Neuronal stem cell (in vitro differentiated cells): ENCODE results near the gene ABHD5.

Source experiments
- DNase-seq: peaks from one replicate; pipeline ENCODE4 v3.0.0-alpha.2; 2013; ENCODE audit warnings: low spot score
- H2AFZ ChIP-seq: one replicate; pipeline ENCODE4 v1.6.1; 2013; ENCODE audit warnings: mild to moderate bottlenecking, low read length, inconsistent platforms
- H2AK5ac ChIP-seq: 2 replicates; pipeline ENCODE4 v1.6.1; 2013; ENCODE audit warnings: low read depth, mild to moderate bottlenecking, inconsistent platforms, low read length, moderate library complexity, mixed read lengths
- H2BK120ac ChIP-seq: 2 replicates; pipeline ENCODE4 v1.6.1; 2013; ENCODE audit warnings: low read depth, mild to moderate bottlenecking, inconsistent platforms, low read length, moderate library complexity, mixed read lengths
- H2BK12ac ChIP-seq: one replicate; pipeline ENCODE4 v1.6.1; 2013; ENCODE audit warnings: low read length, inconsistent platforms
- H2BK15ac ChIP-seq: 2 replicates; pipeline ENCODE4 v1.6.1; 2013; ENCODE audit warnings: mild to moderate bottlenecking, low read length, inconsistent platforms, mixed read lengths
- H2BK5ac ChIP-seq: one replicate; pipeline ENCODE4 v1.6.1; 2013; ENCODE audit warnings: inconsistent platforms, mild to moderate bottlenecking, low read length, moderate library complexity
- H3K14ac ChIP-seq: one replicate; pipeline ENCODE4 v1.6.1; 2013; ENCODE audit warnings: low read length, inconsistent platforms
- H3K18ac ChIP-seq: 2 replicates; pipeline ENCODE4 v1.6.1; 2013; ENCODE audit warnings: low read length, inconsistent platforms
- H3K23ac ChIP-seq: 2 replicates; pipeline ENCODE4 v1.6.1; 2013; ENCODE audit warnings: low read depth, mild to moderate bottlenecking, mixed read lengths, low read length, inconsistent platforms; ENCODE audit not compliant: poor library complexity
- H3K27ac ChIP-seq: replicated peaks from 3 replicates; pipeline ENCODE4 v1.5.1; 2013; ENCODE audit warnings: low read length, inconsistent platforms
- H3K27me3 ChIP-seq, 3 experiments: 2 replicates each; pipeline ENCODE4 v1.6.1; 2013; ENCODE audit warnings: low read length in 3 of 3, mild to moderate bottlenecking in 2 of 3, inconsistent platforms in 1 of 3, low read depth in 1 of 3, mixed read lengths in 1 of 3, moderate library complexity in 1 of 3; ENCODE audit not compliant: control insufficient read depth in 3 of 3, insufficient read depth in 3 of 3
- H3K36me3 ChIP-seq, 2 donors: replicated peaks in 1 of 2; 2 replicates each; pipeline ENCODE4 v1.6.1; 2013; ENCODE audit warnings: low read length in 2 of 2; ENCODE audit not compliant: control insufficient read depth in 2 of 2, insufficient read depth in 2 of 2
- H3K4ac ChIP-seq: 2 replicates; pipeline ENCODE4 v1.6.1; 2013; ENCODE audit warnings: inconsistent platforms, mild to moderate bottlenecking, low read length, moderate library complexity
- H3K4me1 ChIP-seq, 2 donors: 1 replicate in 1 of 2; 2 replicates in 1 of 2; pipeline ENCODE4 v1.6.1; 2013; ENCODE audit warnings: low read length in 2 of 2, low read depth in 1 of 2; ENCODE audit not compliant: control insufficient read depth in 2 of 2, insufficient read depth in 1 of 2
- H3K4me2 ChIP-seq: one replicate; pipeline ENCODE4 v1.6.1; 2013; ENCODE audit warnings: mild to moderate bottlenecking, low read length, inconsistent platforms; ENCODE audit not compliant: insufficient read depth, poor library complexity, severe bottlenecking
- H3K4me3 ChIP-seq, 2 donors: 2 replicates each; pipeline ENCODE4 v1.5.1; 2013; ENCODE audit warnings: low read length in 2 of 2, mild to moderate bottlenecking in 2 of 2, inconsistent platforms in 1 of 2, moderate library complexity in 1 of 2
- H3K79me1 ChIP-seq: one replicate; pipeline ENCODE4 v1.6.1; 2013; ENCODE audit warnings: low read depth, mild to moderate bottlenecking, inconsistent platforms, low read length, moderate library complexity
- H3K9ac ChIP-seq: one replicate; pipeline ENCODE4 v1.6.1; 2013; ENCODE audit warnings: mild to moderate bottlenecking, low read depth, low read length, inconsistent platforms; ENCODE audit not compliant: poor library complexity
- H3K9me3 ChIP-seq, 2 donors: replicated peaks in 1 of 2; 2 replicates each; pipeline versions ENCODE3 to v1.6.1; 2013; ENCODE audit warnings: low read length in 2 of 2, mild to moderate bottlenecking in 2 of 2, inconsistent platforms in 1 of 2, low read depth in 1 of 2, mixed read lengths in 1 of 2, moderate library complexity in 1 of 2; ENCODE audit not compliant: control insufficient read depth in 2 of 2, insufficient read depth in 1 of 2
- H4K8ac ChIP-seq: one replicate; pipeline ENCODE4 v1.6.1; 2013; ENCODE audit warnings: low read depth, mild to moderate bottlenecking, inconsistent platforms, low read length, moderate library complexity
- H4K91ac ChIP-seq: one replicate; pipeline ENCODE4 v1.6.1; 2013; ENCODE audit warnings: low read length, low read depth, mild to moderate bottlenecking, inconsistent platforms; ENCODE audit not compliant: poor library complexity
- WGBS, 2 donors: extraction: QIAGEN DNeasy Blood & Tissue Kit; methylation state at CpG; one replicate each; pipeline ENCODE4 v1.1.7; 2013; ENCODE audit warnings: missing lambda C conversion rate in 2 of 2, mixed read lengths in 1 of 2; ENCODE audit not compliant: insufficient read length in 2 of 2, insufficient replicate concordance in 1 of 2; ENCODE audit errors: extremely low coverage in 2 of 2; 5-methylcytosine and 5-hydroxymethylcytosine counted together

ABHD5 gene

GRCh38 chr3:43704697-43705096 is 14.0 kb downstream of the ABHD5 start:
- Histone ChIP-seq H4K8ac (no peak overlapping the region), H3K27ac (no peak overlapping the region), H3K4me2 (no peak overlapping the region), H4K91ac (no peak overlapping the region), H3K79me1 (no peaks in the 10 kb centered on the region), H2BK12ac (no peak overlapping the region), H3K27me3 (no peaks in the 10 kb centered on the region), H3K9me3 (no peaks in the 10 kb centered on the region), H3K4me3 (no peak overlapping the region), H3K9ac (no peak overlapping the region), H3K4ac (no peak overlapping the region), H2AK5ac (no peak overlapping the region), H3K4me1 (no peaks in the 10 kb centered on the region), H3K36me3 (peaks cover 0 to 24% of the 10 kb centered on the region in 2 donors), H2BK15ac (no peak overlapping the region), H2BK120ac (no peak overlapping the region), H2AFZ (no peak overlapping the region), H2BK5ac (no peak overlapping the region), H3K18ac (no peak overlapping the region), H3K23ac (no peak overlapping the region), H3K14ac (no peak overlapping the region)
- DNase-seq: no peak

GRCh38 chr3:43706342-43706741 is 15.6 kb downstream of the ABHD5 start:
- Histone ChIP-seq H2BK120ac (no peak overlapping the region), H2AK5ac (no peak overlapping the region), H4K8ac (no peak overlapping the region), H3K23ac (no peak overlapping the region), H3K79me1 (no peaks in the 10 kb centered on the region), H3K4me3 (no peak overlapping the region), H3K36me3 (peaks cover 0 to 23% of the 10 kb centered on the region in 2 donors), H3K9me3 (no peaks in the 10 kb centered on the region), H2AFZ (no peak overlapping the region), H3K4ac (no peak overlapping the region), H3K9ac (no peak overlapping the region), H3K4me1 (no peaks in the 10 kb centered on the region), H3K14ac (no peak overlapping the region), H3K18ac (no peak overlapping the region), H2BK15ac (no peak overlapping the region), H3K27ac (no peak overlapping the region), H2BK12ac (no peak overlapping the region), H3K4me2 (no peak overlapping the region), H2BK5ac (no peak overlapping the region), H4K91ac (no peak overlapping the region), H3K27me3 (no peaks in the 10 kb centered on the region)
- no CpG with 5 or more reads among the region's 7 CpGs for WGBS, 2 donors
- no peak for DNase-seq

- H2AK5ac ChIP-seq: no peak overlapping the region
- H3K9ac ChIP-seq: no peak overlapping the region
- H3K4ac ChIP-seq: no peak overlapping the region
- no peaks in the 10 kb centered on the region for H3K79me1 ChIP-seq
- no CpG with 5 or more reads among the region's 2 CpGs for WGBS, 2 donors
- peaks cover 0 to 26% of the 10 kb centered on the region in 2 donors for H3K36me3 ChIP-seq
- H2BK12ac ChIP-seq: no peak overlapping the region
- H3K27me3 ChIP-seq: no peaks in the 10 kb centered on the region
- H3K27ac ChIP-seq: no peak overlapping the region
- no peak overlapping the region for H3K4me2 ChIP-seq
- H3K9me3 ChIP-seq: no peaks in the 10 kb centered on the region
- H4K91ac ChIP-seq: no peak overlapping the region
- H3K23ac ChIP-seq: no peak overlapping the region
- H4K8ac ChIP-seq: no peak overlapping the region
- H3K18ac ChIP-seq: no peak overlapping the region
- no peaks in the 10 kb centered on the region for H3K4me1 ChIP-seq
- H2AFZ ChIP-seq: no peak overlapping the region
- H3K14ac ChIP-seq: no peak overlapping the region
- H2BK120ac ChIP-seq: no peak overlapping the region
- no peak overlapping the region for H3K4me3 ChIP-seq
- no peak overlapping the region for H2BK15ac ChIP-seq
- DNase-seq: no peak
- no peak overlapping the region for H2BK5ac ChIP-seq
Measured at GRCh38 chr3:43707266-43707665, 16.5 kb downstream of the ABHD5 start.

DNA sequence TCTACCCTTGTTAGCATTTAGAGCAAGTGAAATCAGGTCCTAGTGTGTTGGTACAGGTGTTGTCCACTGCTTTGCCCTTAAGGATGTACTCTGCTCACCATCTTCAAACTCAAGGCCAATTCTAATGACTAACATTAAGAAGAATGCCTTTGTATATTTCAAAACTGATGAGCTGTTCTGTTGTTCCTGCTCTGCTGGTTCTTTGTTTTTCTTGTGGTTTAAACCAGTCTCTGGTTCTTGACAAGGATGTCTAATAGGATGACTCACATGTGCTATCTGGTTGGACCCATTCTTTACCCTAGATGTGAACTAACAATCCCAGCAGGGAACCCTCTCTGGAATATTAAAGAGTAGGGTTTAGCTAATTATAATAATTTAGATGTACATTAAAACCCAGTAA is 17.3 kb downstream of the ABHD5 start:
- Histone ChIP-seq H3K4me3 (no peak overlapping the region), H3K9ac (no peak overlapping the region), H2BK5ac (no peak overlapping the region), H3K18ac (no peak overlapping the region), H4K8ac (no peak overlapping the region), H3K27me3 (no peaks in the 10 kb centered on the region), H2AK5ac (no peak overlapping the region), H2BK15ac (no peak overlapping the region), H3K4ac (no peak overlapping the region), H3K23ac (no peak overlapping the region), H3K9me3 (no peaks in the 10 kb centered on the region), H2AFZ (no peak overlapping the region), H3K4me1 (no peaks in the 10 kb centered on the region), H3K27ac (no peak overlapping the region), H2BK120ac (no peak overlapping the region), H3K4me2 (no peak overlapping the region), H2BK12ac (no peak overlapping the region), H4K91ac (no peak overlapping the region), H3K36me3 (peaks cover 0 to 27% of the 10 kb centered on the region in 2 donors), H3K14ac (no peak overlapping the region), H3K79me1 (no peaks in the 10 kb centered on the region)
- no peak for DNase-seq
